Uterus (tissue), 2 donors: ENCODE data around the gene KATNIP.

Experiments used
- POLR2A ChIP-seq, 2 donors: fragments of 450-650 bp; IDR thresholded peaks; one replicate each; pipeline ENCODE4 v1.6.1; 2016; ENCODE audit warnings: antibody characterized with exemption in 2 of 2, mild to moderate bottlenecking in 1 of 2, moderate library complexity in 1 of 2
- TF ChIP-seq, protein P1 (sequence below), 4 experiments: fragments of 200-600 bp in 2 of 4; fragments of 450-650 bp in 2 of 4; sonication (generic) in 2 of 4; IDR thresholded peaks; one replicate each; pipeline ENCODE4 v1.5.1; 2016 to 2019; ENCODE audit warnings: antibody characterized with exemption in 4 of 4, mild to moderate bottlenecking in 2 of 4, moderate library complexity in 1 of 4

DNA sequence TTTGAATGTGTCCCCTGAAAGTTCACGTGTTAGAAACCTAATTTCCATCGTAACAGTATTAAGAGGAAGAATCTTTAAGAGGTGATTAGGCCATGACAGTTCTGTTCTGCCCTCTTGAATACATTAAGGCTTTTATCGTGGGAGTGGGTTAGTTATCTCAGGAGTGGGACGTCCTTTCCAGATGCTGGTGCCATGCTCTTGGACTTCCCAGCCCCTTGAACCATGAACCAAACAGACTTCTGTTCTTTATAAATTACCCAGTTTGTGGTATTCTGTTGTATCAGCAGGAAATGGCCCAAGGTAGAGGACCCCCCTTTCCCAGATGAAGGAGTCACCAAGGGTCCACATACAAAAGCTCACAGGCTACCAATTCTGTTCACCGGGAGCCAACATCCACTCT lies 10.3 kb upstream of the KATNIP start:
- no peak for TF ChIP-seq POLR2A (IDR thresholded peaks at IDR 0.05)
- TF ChIP-seq, protein P1, sequence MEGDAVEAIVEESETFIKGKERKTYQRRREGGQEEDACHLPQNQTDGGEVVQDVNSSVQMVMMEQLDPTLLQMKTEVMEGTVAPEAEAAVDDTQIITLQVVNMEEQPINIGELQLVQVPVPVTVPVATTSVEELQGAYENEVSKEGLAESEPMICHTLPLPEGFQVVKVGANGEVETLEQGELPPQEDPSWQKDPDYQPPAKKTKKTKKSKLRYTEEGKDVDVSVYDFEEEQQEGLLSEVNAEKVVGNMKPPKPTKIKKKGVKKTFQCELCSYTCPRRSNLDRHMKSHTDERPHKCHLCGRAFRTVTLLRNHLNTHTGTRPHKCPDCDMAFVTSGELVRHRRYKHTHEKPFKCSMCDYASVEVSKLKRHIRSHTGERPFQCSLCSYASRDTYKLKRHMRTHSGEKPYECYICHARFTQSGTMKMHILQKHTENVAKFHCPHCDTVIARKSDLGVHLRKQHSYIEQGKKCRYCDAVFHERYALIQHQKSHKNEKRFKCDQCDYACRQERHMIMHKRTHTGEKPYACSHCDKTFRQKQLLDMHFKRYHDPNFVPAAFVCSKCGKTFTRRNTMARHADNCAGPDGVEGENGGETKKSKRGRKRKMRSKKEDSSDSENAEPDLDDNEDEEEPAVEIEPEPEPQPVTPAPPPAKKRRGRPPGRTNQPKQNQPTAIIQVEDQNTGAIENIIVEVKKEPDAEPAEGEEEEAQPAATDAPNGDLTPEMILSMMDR (IDR thresholded peaks at IDR 0.05): no peak
